Spleen (tissue), 11 donors: ENCODE measurements around the gene CTSK. TPM values are rescaled to one million over a fixed set of nuclear protein-coding genes. Genes with fewer than 3 reads are reported as not detected.

ENCODE experiments used
- DNase-seq: peaks from one replicate; pipeline ENCODE4 v3.0.0-alpha.2; 2020
- H3K27ac ChIP-seq, 8 donors: fragments of 200-600 bp; sonication (generic) in 7 of 8; 1 replicate in 4 of 8; 2 replicates in 4 of 8; pipeline versions ENCODE4 v1.5.0 to v1.8.0; 2016 to 2021; ENCODE audit warnings: inconsistent platforms in 4 of 8, mild to moderate bottlenecking in 4 of 8, moderate library complexity in 1 of 8
- H3K27me3 ChIP-seq, 7 donors: fragments of 200-600 bp; sonication (generic) in 6 of 7; replicated peaks in 1 of 7; 1 replicate in 4 of 7; 2 replicates in 3 of 7; pipeline versions ENCODE4 v1.5.0 to v1.8.0; 2016 to 2021; ENCODE audit warnings: inconsistent platforms in 3 of 7, mild to moderate bottlenecking in 1 of 7
- H3K36me3 ChIP-seq, 6 donors: fragments of 200-600 bp; sonication (generic) in 5 of 6; 1 replicate in 4 of 6; 2 replicates in 2 of 6; pipeline versions ENCODE4 v1.5.0 to v1.8.0; 2016 to 2021; ENCODE audit warnings: inconsistent platforms in 2 of 6
- H3K4me1 ChIP-seq, 6 donors: fragments of 200-600 bp; sonication (generic) in 5 of 6; 1 replicate in 3 of 6; 2 replicates in 3 of 6; pipeline versions ENCODE4 v1.5.0 to v1.8.0; 2016 to 2021; ENCODE audit warnings: inconsistent platforms in 3 of 6
- H3K4me3 ChIP-seq, 8 donors: fragments of 200-600 bp; sonication (generic) in 7 of 8; 1 replicate in 4 of 8; 2 replicates in 4 of 8; pipeline versions ENCODE4 v1.5.0 to v1.8.0; 2016 to 2021; ENCODE audit warnings: inconsistent platforms in 4 of 8, mild to moderate bottlenecking in 4 of 8, moderate library complexity in 2 of 8
- H3K9me3 ChIP-seq, 8 donors: fragments of 200-600 bp; sonication (generic) in 7 of 8; 1 replicate in 4 of 8; 2 replicates in 4 of 8; pipeline versions ENCODE4 v1.5.0 to v1.8.0; 2016 to 2021; ENCODE audit warnings: inconsistent platforms in 4 of 8
- POLR2A ChIP-seq, 3 donors: fragments of 450-650 bp; IDR thresholded peaks; one replicate each; pipeline ENCODE4 v1.5.1; 2017; ENCODE audit warnings: antibody characterized with exemption in 3 of 3, mild to moderate bottlenecking in 1 of 3
- POLR2AphosphoS5 ChIP-seq, 3 donors: sonication (generic); formaldehyde crosslinking; IDR thresholded peaks; one replicate each; pipeline ENCODE4 v1.5.1; 2017; ENCODE audit warnings: antibody characterized with exemption in 3 of 3
- WGBS, 5 donors: extraction: QIAGEN DNeasy Blood & Tissue Kit in 3 of 5; methylation state at CpG; one replicate each; pipeline versions ENCODE4 v1.1.5 to v1.1.7; 2013 to 2018; 5-methylcytosine and 5-hydroxymethylcytosine counted together
- intact Hi-C: fragments of 100-400 bp; cut with DNase I; formaldehyde crosslinking; loops from one replicate; pipeline ENCODE4 v1.15.0; 2023; ENCODE audit warnings: low total_unique reads
- polyA plus RNA-seq, 3 donors: library from polyadenylated mRNA; stranded (reverse); fragments of 200-250 nt; gene quantifications; one replicate each; pipeline ENCODE4 v1.2.1, GENCODE V29; 2013
- small RNA-seq, 4 donors: library from RNA; depleted of rRNA; stranded (forward); fragments of <200 nt; gene quantifications; one replicate each; pipeline ENCODE3, GENCODE V24; 2016
- total RNA-seq, 7 donors: library from RNA; depleted of rRNA in 3 of 7; stranded (reverse); fragments of >200 nt in 3 of 7; fragmentation: NEBNext Ultra II Directional in 4 of 7; extraction: Animal tissue kit (Norgen Biotek cat#: 25700) in 4 of 7; gene quantifications; one replicate each; pipeline versions ENCODE4 v1.1.0 to v1.2.1, GENCODE V29; 2016 to 2021
- TF ChIP-seq, protein P1 (sequence below), 11 experiments: fragments of 200-600 bp in 7 of 11; fragments of 450-650 bp in 4 of 11; sonication (generic) in 4 of 11; IDR thresholded peaks in 8 of 11; conservative IDR thresholded peaks in 3 of 11; 1 replicate in 7 of 11; 2 replicates in 4 of 11; pipeline versions ENCODE4 v1.4.0 to v1.8.0; 2016 to 2021; ENCODE audit warnings: antibody characterized with exemption in 11 of 11, inconsistent platforms in 4 of 11, mild to moderate bottlenecking in 1 of 11
- donor health status: healthy with polysubstance abuse.
- donor health status: DM: no; HTN: no; CAD: no; lungs with moderate emphysema.
- donor health status: DM: no; HTN: no; CAD: no.
- donor health status: Bipolar disorder and iron deficiency.
- donor health status: healthy.
- donor health status: DM: no; HTN: no; CAD: no.
- donor health status: DM: yes; HTN: yes; CAD: no.

CTSK gene
- total and polyA plus RNA-seq, 10 donors = 11.5 to 68.2 (median 22.2) TPM

DNA sequence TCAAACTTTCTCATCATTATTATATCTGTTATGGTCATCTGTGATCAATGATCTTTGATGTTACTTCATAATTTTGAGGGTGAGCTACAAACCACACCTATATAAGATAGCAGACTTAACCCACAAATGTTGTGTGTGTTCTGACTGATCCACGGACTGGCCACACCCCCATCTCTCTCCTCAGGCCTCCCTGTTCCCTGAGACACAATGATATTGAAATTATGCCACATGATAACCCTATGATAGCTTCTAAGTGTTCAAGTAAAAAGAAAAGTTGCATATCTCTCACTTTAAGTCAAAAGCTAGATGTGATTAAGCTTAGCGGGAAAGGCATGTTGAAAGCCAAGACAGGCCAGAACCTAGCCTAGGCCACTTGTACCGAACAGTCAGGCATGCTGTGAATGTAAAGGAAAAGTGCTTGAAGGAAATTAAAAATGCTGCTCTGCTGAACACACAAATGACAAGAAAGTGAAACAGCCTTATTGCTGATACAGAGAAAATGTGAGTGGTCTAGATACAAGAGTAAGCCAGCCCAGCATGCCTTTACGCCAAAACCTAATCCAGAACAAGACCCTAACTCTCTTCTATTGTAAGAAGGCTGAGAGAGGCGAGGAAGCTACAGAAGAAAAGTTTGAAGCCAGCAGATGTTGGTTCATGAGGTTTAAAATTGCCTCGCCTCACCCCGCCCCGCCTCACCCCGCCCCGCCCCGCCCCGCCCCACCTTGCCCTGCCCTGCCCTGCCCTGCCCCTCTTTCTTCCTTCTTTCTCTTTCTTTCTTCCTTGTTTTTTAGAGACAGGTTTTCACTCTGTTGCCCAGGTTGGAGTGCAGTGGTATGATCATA is 59.0 kb downstream of the CTSK start:
- no peaks in the 10 kb centered on the region for H3K27me3 ChIP-seq
- no peaks in the 10 kb centered on the region for H3K9me3 ChIP-seq
- no peak for TF ChIP-seq POLR2A (IDR thresholded peaks at IDR 0.05)
- TF ChIP-seq POLR2AphosphoS5 (IDR thresholded peaks at IDR 0.05) = no peak
- TF ChIP-seq, protein P1, sequence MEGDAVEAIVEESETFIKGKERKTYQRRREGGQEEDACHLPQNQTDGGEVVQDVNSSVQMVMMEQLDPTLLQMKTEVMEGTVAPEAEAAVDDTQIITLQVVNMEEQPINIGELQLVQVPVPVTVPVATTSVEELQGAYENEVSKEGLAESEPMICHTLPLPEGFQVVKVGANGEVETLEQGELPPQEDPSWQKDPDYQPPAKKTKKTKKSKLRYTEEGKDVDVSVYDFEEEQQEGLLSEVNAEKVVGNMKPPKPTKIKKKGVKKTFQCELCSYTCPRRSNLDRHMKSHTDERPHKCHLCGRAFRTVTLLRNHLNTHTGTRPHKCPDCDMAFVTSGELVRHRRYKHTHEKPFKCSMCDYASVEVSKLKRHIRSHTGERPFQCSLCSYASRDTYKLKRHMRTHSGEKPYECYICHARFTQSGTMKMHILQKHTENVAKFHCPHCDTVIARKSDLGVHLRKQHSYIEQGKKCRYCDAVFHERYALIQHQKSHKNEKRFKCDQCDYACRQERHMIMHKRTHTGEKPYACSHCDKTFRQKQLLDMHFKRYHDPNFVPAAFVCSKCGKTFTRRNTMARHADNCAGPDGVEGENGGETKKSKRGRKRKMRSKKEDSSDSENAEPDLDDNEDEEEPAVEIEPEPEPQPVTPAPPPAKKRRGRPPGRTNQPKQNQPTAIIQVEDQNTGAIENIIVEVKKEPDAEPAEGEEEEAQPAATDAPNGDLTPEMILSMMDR (IDR thresholded peaks at IDR 0.05 in 8 of 11, conservative IDR thresholded peaks at IDR 0.05 in 3 of 11) = no peak
- H3K27ac ChIP-seq = no peak overlapping the region
- DNase-seq = no peak
- H3K4me1 ChIP-seq = no peaks in the 10 kb centered on the region
- H3K4me3 ChIP-seq = no peak overlapping the region
- intact Hi-C loops = no loop called here
- H3K36me3 ChIP-seq = peaks cover 0 to 97% (median 92%) of the 10 kb centered on the region in 6 donors
- 84 to 97% (median 92%) methylated on average over 12 of the region's 12 CpGs for WGBS, 5 donors

Small RNA genes lying within 50 kb of the gene (small RNA-seq; reads per million reads assigned to genes)
- 0 reads per million in 4 donors for gene RNU6-1309P

Other genes starting within 250 kb of the CTSK start
- 100 to 1,000 TPM; 261 to 435 (median 336) TPM for gene MCL1, start 228.7 kb downstream of the CTSK start, total RNA-seq
- 100 to 1,000 TPM in 1 of 3 donors, 10 to 100 TPM in 2; 75.8 to 118 (median 85.9) TPM for gene MCL1, start 228.7 kb downstream of the CTSK start, polyA plus RNA-seq
- gene ENSA, start 178.6 kb downstream of the CTSK start, total RNA-seq = 100 to 1,000 TPM in 6 of 7 donors, 10 to 100 TPM in 1; 97.0 to 153 (median 135) TPM
- gene ENSA, start 178.6 kb downstream of the CTSK start, polyA plus RNA-seq = 100 to 1,000 TPM in 2 of 3 donors, 10 to 100 TPM in 1; 96.3 to 127 (median 107) TPM
- gene GOLPH3L, start 111.1 kb downstream of the CTSK start, total RNA-seq = 10 to 100 TPM; 21.9 to 31.0 (median 27.1) TPM
- gene GOLPH3L, start 111.1 kb downstream of the CTSK start, polyA plus RNA-seq = 10 to 100 TPM in 1 of 3 donors, 1 to 10 TPM in 2; 9.0 to 12.2 (median 9.3) TPM
- gene HORMAD1, start 87.4 kb downstream of the CTSK start, total RNA-seq = 10 to 100 TPM in 1 of 7 donors, 1 to 10 TPM in 6; 3.0 to 14.1 (median 4.7) TPM
- 1 to 10 TPM in 1 of 3 donors, under 1 TPM in 2; 0.41 to 1.8 (median 0.70) TPM for gene HORMAD1, start 87.4 kb downstream of the CTSK start, polyA plus RNA-seq
- 100 to 1,000 TPM; 495 to 685 (median 618) TPM for gene CTSS, start 42.5 kb downstream of the CTSK start, total RNA-seq
- 100 to 1,000 TPM; 117 to 181 (median 137) TPM for gene CTSS, start 42.5 kb downstream of the CTSK start, polyA plus RNA-seq
- gene ARNT, start 68.3 kb upstream of the CTSK start, total RNA-seq = 10 to 100 TPM; 43.6 to 72.8 (median 53.7) TPM
- 10 to 100 TPM in 2 of 3 donors, 1 to 10 TPM in 1; 8.3 to 13.7 (median 10.5) TPM for gene ARNT, start 68.3 kb upstream of the CTSK start, polyA plus RNA-seq
- gene CTXND2, start 78.9 kb upstream of the CTSK start, total RNA-seq = not detected
- not detected for gene CTXND2, start 78.9 kb upstream of the CTSK start, polyA plus RNA-seq
- gene SETDB1, start 118.1 kb upstream of the CTSK start, total RNA-seq = 10 to 100 TPM; 50.0 to 82.4 (median 62.7) TPM
- gene SETDB1, start 118.1 kb upstream of the CTSK start, polyA plus RNA-seq = 10 to 100 TPM; 16.9 to 28.0 (median 27.7) TPM
- gene CERS2, start 166.6 kb upstream of the CTSK start, total RNA-seq = 100 to 1,000 TPM in 3 of 7 donors, 10 to 100 TPM in 4; 71.8 to 128 (median 98.1) TPM
- 10 to 100 TPM; 63.4 to 69.9 (median 65.1) TPM for gene CERS2, start 166.6 kb upstream of the CTSK start, polyA plus RNA-seq
- gene ANXA9, start 174.0 kb upstream of the CTSK start, total RNA-seq = under 1 TPM in 5 of 7 donors, not detected in 2; 0.13 to 0.92 (median 0.51) TPM
- gene ANXA9, start 174.0 kb upstream of the CTSK start, polyA plus RNA-seq = under 1 TPM; 0.12 to 0.32 (median 0.22) TPM
- gene MINDY1, start 198.6 kb upstream of the CTSK start, total RNA-seq = 10 to 100 TPM; 23.8 to 51.1 (median 31.4) TPM
- gene MINDY1, start 198.6 kb upstream of the CTSK start, polyA plus RNA-seq = 10 to 100 TPM in 1 of 3 donors, 1 to 10 TPM in 2; 3.3 to 10.4 (median 3.9) TPM
- gene PRUNE1, start 200.2 kb upstream of the CTSK start, total RNA-seq = 10 to 100 TPM; 15.7 to 22.6 (median 17.7) TPM
- 10 to 100 TPM in 1 of 3 donors, 1 to 10 TPM in 2; 9.2 to 12.8 (median 9.9) TPM for gene PRUNE1, start 200.2 kb upstream of the CTSK start, polyA plus RNA-seq
- gene BNIPL, start 228.3 kb upstream of the CTSK start, total RNA-seq = 1 to 10 TPM in 3 of 7 donors, under 1 TPM in 4; 0.33 to 1.4 (median 0.77) TPM
- under 1 TPM; 0.50 to 0.85 (median 0.61) TPM for gene BNIPL, start 228.3 kb upstream of the CTSK start, polyA plus RNA-seq
- 1 to 10 TPM; 1.8 to 5.5 (median 3.4) TPM for gene C1orf56, start 239.5 kb upstream of the CTSK start, total RNA-seq
- 1 to 10 TPM; 1.4 to 2.8 (median 2.6) TPM for gene C1orf56, start 239.5 kb upstream of the CTSK start, polyA plus RNA-seq